Activated naive CD4-positive, alpha-beta T cell treated with anti-CD3 and anti-CD28 coated beads for 36 hours (primary cell): ENCODE results near the gene TPMT. TPM values are rescaled to one million over a fixed set of nuclear protein-coding genes. Genes with fewer than 3 reads are reported as not detected.

ENCODE experiments used
- CTCF ChIA-PET: fragments of 350-600 bp; sonication (Branson Sonifier 250); formaldehyde crosslinking; loops from one replicate; lab custom pipeline; 2021; ENCODE audit warnings: antibody characterized with exemption; lab: Charles Lee
- DNase-seq: peaks from one replicate; pipeline ENCODE4 v3.0.0-alpha.2; 2020
- H3K27ac Mint-ChIP-seq: one replicate; pipeline ENCODE4 v1.8.0; 2021; ENCODE audit warnings: mild to moderate bottlenecking, mixed read lengths
- H3K27me3 Mint-ChIP-seq: one replicate; pipeline ENCODE4 v1.8.0; 2021; ENCODE audit warnings: low read depth, mixed read lengths
- H3K36me3 Mint-ChIP-seq: one replicate; pipeline ENCODE4 v1.8.0; 2021; ENCODE audit warnings: low read depth, mixed read lengths
- H3K4me1 Mint-ChIP-seq: one replicate; pipeline ENCODE4 v1.8.0; 2021; ENCODE audit warnings: low read depth, mixed read lengths
- H3K4me3 Mint-ChIP-seq: one replicate; pipeline ENCODE4 v1.8.0; 2021; ENCODE audit warnings: mild to moderate bottlenecking, moderate library complexity, mixed read lengths
- H3K9me3 Mint-ChIP-seq: one replicate; pipeline ENCODE4 v1.8.0; 2021; ENCODE audit warnings: mixed read lengths
- intact Hi-C: fragments of 100-400 bp; cut with micrococcal nuclease; formaldehyde crosslinking; loops from one replicate; pipeline ENCODE4 v1.15.1; 2023
- total RNA-seq, 2 experiments: library from RNA; stranded (reverse); gene quantifications; one replicate each; pipeline ENCODE4 v1.2.3, GENCODE V29; 2021

TPMT gene
- total RNA-seq, 2 experiments from 2014 or later: 4.9 to 5.6 TPM

- Mint-ChIP-seq H3K36me3 (peaks cover 2% of the 10 kb centered on the region), H3K27me3 (peaks cover 9% of the 10 kb centered on the region), H3K27ac (no peak overlapping the region), H3K9me3 (no peaks in the 10 kb centered on the region), H3K4me3 (no peak overlapping the region), H3K4me1 (peaks cover 9% of the 10 kb centered on the region)
- no peak for DNase-seq
- intact Hi-C loops: no loop called here
- CTCF ChIA-PET: no interaction called here
Measured at GRCh38 chr6:18126121-18126520, 28.8 kb downstream of the TPMT start.

GRCh38 chr6:18122128-18123093, 32.5 kb downstream of the TPMT start, which contains the start of gene NHLRC1:
Gene NHLRC1 (minus strand): TSS chr6:18122677. CDS start chr6:18122606, 71 bp downstream.
- Mint-ChIP-seq H3K36me3 (peaks cover 5% of the 10 kb centered on the region), H3K27me3 (peaks cover 25% of the 10 kb centered on the region), H3K4me3 (peak within 1 kb of the TSS; percentile 67), H3K4me1 (peaks cover 9% of the 10 kb centered on the region), H3K9me3 (peaks cover 10% of the 10 kb centered on the region), H3K27ac (no peak within 1 kb of the TSS)
- CTCF ChIA-PET: interaction anchor here (0.5 to 1.5 kb wide), 8 partner anchors 23 to 393 kb away, joined by 3 to 4 read pairs (median 3); no protein-coding TSS in a partner anchor
- intact Hi-C loops: loop anchor here (1.0 to 5.0 kb wide), 5 partner anchors 33 to 966 kb away; partner anchors contain the start of genes FAM8A1, KDM1B and TPMT
- peak; percentile 85 for DNase-seq

- peak; percentile 5 for DNase-seq
- intact Hi-C loops: loop anchor here (1.0 to 5.0 kb wide), 5 partner anchors 34 to 965 kb away; partner anchors contain the start of genes FAM8A1, KDM1B and TPMT
- Mint-ChIP-seq H3K4me1 (peaks cover 9% of the 10 kb centered on the region), H3K27me3 (peaks cover 25% of the 10 kb centered on the region), H3K27ac (peak overlapping the region; percentile 47), H3K4me3 (peak overlapping the region; percentile 36), H3K9me3 (peaks cover 12% of the 10 kb centered on the region), H3K36me3 (peaks cover 5% of the 10 kb centered on the region)
- CTCF ChIA-PET: interaction anchor here (0.5 to 1.5 kb wide), 10 partner anchors 22 to 392 kb away, joined by 3 to 7 read pairs (median 3); no protein-coding TSS in a partner anchor
Measured at GRCh38 chr6:18121580-18122127, 33.2 kb downstream of the TPMT start.

- DNase-seq: no peak
- intact Hi-C loops: loop anchor here (5.0 to 10.0 kb wide), 2 partner anchors 132 to 366 kb away; partner anchors contain the start of gene KIF13A
- Mint-ChIP-seq H3K27me3 (peaks cover 28% of the 10 kb centered on the region), H3K4me3 (no peak overlapping the region), H3K27ac (no peak overlapping the region), H3K9me3 (peaks cover 12% of the 10 kb centered on the region), H3K36me3 (peaks cover 5% of the 10 kb centered on the region), H3K4me1 (peaks cover 19% of the 10 kb centered on the region)
- CTCF ChIA-PET: no interaction called here
Measured at GRCh38 chr6:18119236-18119635, 35.6 kb downstream of the TPMT start.

GRCh38 chr6:18118330-18118729, 36.5 kb downstream of the TPMT start:
- CTCF ChIA-PET: no interaction called here
- Mint-ChIP-seq H3K9me3 (peaks cover 12% of the 10 kb centered on the region), H3K36me3 (peaks cover 5% of the 10 kb centered on the region), H3K27ac (no peak overlapping the region), H3K4me1 (peaks cover 19% of the 10 kb centered on the region), H3K4me3 (no peak overlapping the region), H3K27me3 (peaks cover 33% of the 10 kb centered on the region)
- intact Hi-C loops: loop anchor here (5.0 to 10.0 kb wide), 2 partner anchors 131 to 366 kb away; partner anchors contain the start of gene KIF13A
- no peak for DNase-seq

GRCh38 chr6:18117136-18117535, 37.7 kb downstream of the TPMT start:
- Mint-ChIP-seq H3K36me3 (peaks cover 3% of the 10 kb centered on the region), H3K4me1 (peaks cover 12% of the 10 kb centered on the region), H3K27ac (no peak overlapping the region), H3K27me3 (peaks cover 37% of the 10 kb centered on the region), H3K9me3 (peaks cover 12% of the 10 kb centered on the region), H3K4me3 (no peak overlapping the region)
- no peak for DNase-seq
- intact Hi-C loops: loop anchor here (5.0 to 10.0 kb wide), 2 partner anchors 130 to 368 kb away; partner anchors contain the start of gene KIF13A
- CTCF ChIA-PET: interaction anchor here (0.7 kb wide), 2 partner anchors 166 to 1908 kb away, joined by 3 read pairs; no protein-coding TSS in a partner anchor

- Mint-ChIP-seq H3K27me3 (peaks cover 34% of the 10 kb centered on the region), H3K9me3 (peaks cover 9% of the 10 kb centered on the region), H3K27ac (no peak overlapping the region), H3K36me3 (no peaks in the 10 kb centered on the region), H3K4me1 (peaks cover 10% of the 10 kb centered on the region), H3K4me3 (no peak overlapping the region)
- DNase-seq: peak; percentile 20
- intact Hi-C loops: loop anchor here (1.0 to 10.0 kb wide), 4 partner anchors 128 to 579 kb away; partner anchors contain the start of gene KIF13A
- CTCF ChIA-PET: interaction anchor here (0.6 to 1.2 kb wide), 3 partner anchors 9 to 398 kb away, joined by 3 to 5 read pairs (median 3); no protein-coding TSS in a partner anchor
Measured at GRCh38 chr6:18115356-18115755, 39.5 kb downstream of the TPMT start.

- intact Hi-C loops: loop anchor here (10.0 kb wide), 1 partner anchor 375 kb away; no protein-coding TSS in a partner anchor
- Mint-ChIP-seq H3K27ac (no peak overlapping the region), H3K4me1 (peaks cover 2% of the 10 kb centered on the region), H3K27me3 (peaks cover 33% of the 10 kb centered on the region), H3K4me3 (no peak overlapping the region), H3K36me3 (no peaks in the 10 kb centered on the region), H3K9me3 (peaks cover 10% of the 10 kb centered on the region)
- CTCF ChIA-PET: no interaction called here
- DNase-seq: no peak
Measured at GRCh38 chr6:18110162-18110561, 44.7 kb downstream of the TPMT start.

- DNase-seq: no peak
- H3K27me3 Mint-ChIP-seq: peaks cover 19% of the 10 kb centered on the region
- no peak overlapping the region for H3K4me3 Mint-ChIP-seq
- intact Hi-C loops: no loop called here
- H3K27ac Mint-ChIP-seq: no peak overlapping the region
- CTCF ChIA-PET: no interaction called here
- H3K4me1 Mint-ChIP-seq: no peaks in the 10 kb centered on the region
- no peaks in the 10 kb centered on the region for H3K36me3 Mint-ChIP-seq
- peaks cover 10% of the 10 kb centered on the region for H3K9me3 Mint-ChIP-seq
Measured at GRCh38 chr6:18107061-18107460, 47.8 kb downstream of the TPMT start.

- no peak overlapping the region for H3K4me3 Mint-ChIP-seq
- H3K9me3 Mint-ChIP-seq: peaks cover 10% of the 10 kb centered on the region
- no peaks in the 10 kb centered on the region for H3K4me1 Mint-ChIP-seq
- peaks cover 19% of the 10 kb centered on the region for H3K27me3 Mint-ChIP-seq
- intact Hi-C loops: no loop called here
- no peaks in the 10 kb centered on the region for H3K36me3 Mint-ChIP-seq
- CTCF ChIA-PET: interaction anchor here (0.9 kb wide), 1 partner anchor 470 kb away, joined by 3 read pairs; no protein-coding TSS in a partner anchor
- DNase-seq: no peak
- H3K27ac Mint-ChIP-seq: no peak overlapping the region
Measured at GRCh38 chr6:18102783-18103509, 51.9 kb downstream of the TPMT start.

GRCh38 chr6:18101873-18102272, 53.0 kb downstream of the TPMT start:
- CTCF ChIA-PET: no interaction called here
- DNase-seq: no peak
- intact Hi-C loops: no loop called here
- no peaks in the 10 kb centered on the region for H3K36me3 Mint-ChIP-seq
- H3K4me3 Mint-ChIP-seq: no peak overlapping the region
- H3K27me3 Mint-ChIP-seq: peaks cover 19% of the 10 kb centered on the region
- no peaks in the 10 kb centered on the region for H3K4me1 Mint-ChIP-seq
- no peak overlapping the region for H3K27ac Mint-ChIP-seq
- H3K9me3 Mint-ChIP-seq: peaks cover 5% of the 10 kb centered on the region
